ENCODE results near the gene SHCBP1L. TPM values are rescaled to one million over a fixed set of nuclear protein-coding genes. Genes with fewer than 3 reads are reported as not detected.

SHCBP1L gene
- total RNA-seq: under 1 TPM in 1 of 9 donors, not detected in 8; 0.31 TPM
- not detected for polyA plus RNA-seq
- long read RNA-seq, donor 1: 0 reads
- long read RNA-seq, donor 2, partial matches to known transcripts: 1 of 1 reads
- long read RNA-seq, donor 2, other reads (novel, unspliced or antisense): 0 of 1 reads
- long read RNA-seq, donor 3: 0 reads

GRCh38 chr1:182952677-182953444 is at the start of gene SHCBP1L:
Gene SHCBP1L, minus strand, starts transcription at chr1:182953166. Its CDS starts 33 bp downstream, at chr1:182953133.
- H3K4me1 ChIP-seq: peaks cover 0 to 10% (median 2%) of the 10 kb centered on the region in 12 donors
- TF ChIP-seq CTCF (IDR thresholded peaks at IDR 0.05): no peak
- TF ChIP-seq POLR2A (IDR thresholded peaks at IDR 0.05): no peak
- H3K27me3 ChIP-seq: peaks cover 3 to 19% (median 13%) of the 10 kb centered on the region in 9 donors
- no peaks in the 10 kb centered on the region for H3K36me3 ChIP-seq
- WGBS, 4 donors: 27 to 74% (median 37%) methylated on average over 24 to 79 of the region's 79 CpGs
- peak within 1 kb of the TSS in 11 of 12 donors; percentile 14 to 50 (median 34) for H3K4me3 ChIP-seq
- ATAC-seq (peak in 3 of 4 donors; percentile 24 to 37 (median 36)), DNase-seq (peak in 2 of 5 donors; percentile 27 to 64)
- H3K9me3 ChIP-seq: no peaks in the 10 kb centered on the region
- intact Hi-C loops (cut with DNase I): no loop called here
- H3K27ac ChIP-seq: no peak within 1 kb of the TSS

- no peak for TF ChIP-seq POLR2A (IDR thresholded peaks at IDR 0.05)
- TF ChIP-seq CTCF (IDR thresholded peaks at IDR 0.05): no peak
- intact Hi-C loops (cut with DNase I): loop anchor here in 1 of 10 donors (5.0 kb wide), 1 partner anchor 40 kb away; no protein-coding TSS in a partner anchor
- H3K27me3 ChIP-seq: no peaks in the 10 kb centered on the region
- H3K27ac ChIP-seq: peak overlapping the region in 10 of 12 donors; percentile 27 to 77 (median 60)
- no peaks in the 10 kb centered on the region for H3K9me3 ChIP-seq
- no peak for ATAC-seq
- no peaks in the 10 kb centered on the region for H3K36me3 ChIP-seq
- H3K4me3 ChIP-seq: no peak overlapping the region
- H3K4me1 ChIP-seq: peaks cover 0 to 41% (median 13%) of the 10 kb centered on the region in 12 donors
- DNase-seq: no peak
Observed at GRCh38 chr1:183002267-183002666, 49.3 kb upstream of the SHCBP1L start.

GRCh38 chr1:183000167-183000962 is 47.4 kb upstream of the SHCBP1L start:
- intact Hi-C loops (cut with DNase I): loop anchor here in 1 of 10 donors (5.0 kb wide), 1 partner anchor 38 kb away; no protein-coding TSS in a partner anchor
- H3K4me1 ChIP-seq: peaks cover 0 to 41% (median 13%) of the 10 kb centered on the region in 12 donors
- H3K27ac ChIP-seq: peak overlapping the region in 1 of 12 donors; percentile 37
- no peaks in the 10 kb centered on the region for H3K36me3 ChIP-seq
- 78 to 84% (median 82%) methylated on average over 4 of the region's 4 CpGs for WGBS, 4 donors
- H3K9me3 ChIP-seq: no peaks in the 10 kb centered on the region
- ATAC-seq (peak in 2 of 4 donors; percentile 38 to 49), DNase-seq (no peak)
- no peak for TF ChIP-seq POLR2A (IDR thresholded peaks at IDR 0.05)
- TF ChIP-seq CTCF (IDR thresholded peaks at IDR 0.05): no peak
- H3K27me3 ChIP-seq: no peaks in the 10 kb centered on the region
- H3K4me3 ChIP-seq: no peak overlapping the region

- intact Hi-C loops (cut with DNase I): no loop called here
- ATAC-seq (no peak), DNase-seq (no peak)
- Histone ChIP-seq H3K27ac (no peak overlapping the region), H3K27me3 (no peaks in the 10 kb centered on the region), H3K9me3 (no peaks in the 10 kb centered on the region), H3K4me1 (peaks cover 0 to 32% (median 9%) of the 10 kb centered on the region in 12 donors), H3K36me3 (no peaks in the 10 kb centered on the region), H3K4me3 (no peak overlapping the region)
- no peak for TF ChIP-seq POLR2A (IDR thresholded peaks at IDR 0.05)
- no peak for TF ChIP-seq CTCF (IDR thresholded peaks at IDR 0.05)
Observed at GRCh38 chr1:182998482-182998881, 45.5 kb upstream of the SHCBP1L start.

Measured in heart left ventricle (tissue), 16 donors.